Stimulated activated CD8-positive, alpha-beta memory T cell treated with anti-CD3 and anti-CD28 coated beads, Interleukin-15, amount 100 ng/mL, for 24 hours (primary cell): ENCODE data around the gene WSCD1.

Source experiments
- DNase-seq: peaks from one replicate; pipeline ENCODE4 v3.0.0-alpha.2; 2020; ENCODE audit warnings: low read depth

The WSCD1 gene

GRCh38 chr17:6061290-6061689 lies 8.9 kb upstream of the WSCD1 start:
- no peak for DNase-seq

- no peak for DNase-seq
Measured at GRCh38 chr17:6064868-6065267, 5.3 kb upstream of the WSCD1 start.

GRCh38 chr17:6065351-6065750 lies 4.8 kb upstream of the WSCD1 start:
- DNase-seq = no peak

GRCh38 chr17:6066183-6066948 lies 3.8 kb upstream of the WSCD1 start:
- DNase-seq = no peak

GRCh38 chr17:6067060-6067459 lies 3.1 kb upstream of the WSCD1 start:
- DNase-seq = no peak

- no peak for DNase-seq
Measured at GRCh38 chr17:6070430-6070912, 292 bp downstream of the WSCD1 start.

- no peak for DNase-seq
Measured at GRCh38 chr17:6070913-6071511, 833 bp downstream of the WSCD1 start.

GRCh38 chr17:6071528-6072065 lies 1.4 kb downstream of the WSCD1 start:
- no peak for DNase-seq

GRCh38 chr17:6072157-6072556 lies 2.0 kb downstream of the WSCD1 start:
- no peak for DNase-seq

- no peak for DNase-seq
Measured at GRCh38 chr17:6072611-6073010, 2.4 kb downstream of the WSCD1 start.

GRCh38 chr17:6073620-6074019 lies 3.4 kb downstream of the WSCD1 start:
- no peak for DNase-seq

- DNase-seq = no peak
Measured at GRCh38 chr17:6075050-6075449, 4.9 kb downstream of the WSCD1 start.

GRCh38 chr17:6075845-6076244 lies 5.7 kb downstream of the WSCD1 start:
- DNase-seq = no peak

GRCh38 chr17:6077752-6078151 lies 7.6 kb downstream of the WSCD1 start:
- DNase-seq = no peak

GRCh38 chr17:6078458-6078871 lies 8.3 kb downstream of the WSCD1 start:
- no peak for DNase-seq

GRCh38 chr17:6079155-6079888 lies 9.1 kb downstream of the WSCD1 start:
- no peak for DNase-seq

GRCh38 chr17:6079960-6080359 lies 9.8 kb downstream of the WSCD1 start:
- DNase-seq = no peak

- no peak for DNase-seq
Measured at GRCh38 chr17:6080711-6081430, 10.7 kb downstream of the WSCD1 start.

GRCh38 chr17:6082335-6082734 lies 12.2 kb downstream of the WSCD1 start:
- DNase-seq = no peak

- no peak for DNase-seq
Measured at GRCh38 chr17:6084311-6085161, 14.4 kb downstream of the WSCD1 start.

- no peak for DNase-seq
Measured at GRCh38 chr17:6085812-6086211, 15.6 kb downstream of the WSCD1 start.
